ENCODE results near the gene ELOVL4. TPM values are rescaled to one million over a fixed set of nuclear protein-coding genes. Genes with fewer than 3 reads are reported as not detected.
A peak's percentile ranks its signal among the peaks of the same experiment; 100 is the strongest.

Gene ELOVL4
- total RNA-seq, 1 experiment from 2014 or later = 8.5 TPM

DNA sequence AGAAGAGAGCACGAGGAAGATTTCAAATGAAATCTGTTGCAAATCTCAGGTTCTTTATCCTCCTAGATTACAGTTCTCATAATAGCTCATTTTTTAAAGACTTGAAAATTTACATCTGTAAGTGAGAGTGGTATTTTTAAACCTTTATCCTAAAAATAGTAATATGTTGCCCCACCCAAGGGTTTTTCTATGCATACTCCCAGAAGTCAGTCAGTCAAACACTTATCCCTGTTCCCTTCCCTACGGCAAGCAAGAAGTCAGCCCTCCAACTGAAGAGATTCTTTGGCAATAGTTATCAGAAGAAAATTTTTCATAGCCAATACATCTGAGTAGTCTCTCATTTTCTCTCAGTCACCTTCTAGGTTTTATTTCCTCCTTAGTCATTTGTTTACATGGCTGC lies 24.1 kb downstream of the ELOVL4 start (continued):
- no peak for TF ChIP-seq FOXP4 (CRISPR knock-in tag; IDR thresholded peaks at IDR 0.05)
- TF ChIP-seq NR1H2 (CRISPR knock-in tag; IDR thresholded peaks at IDR 0.05) = no peak
- no peak for TF ChIP-seq RORB (CRISPR knock-in tag; IDR thresholded peaks at IDR 0.05)
- TF ChIP-seq FOXP1 (CRISPR knock-in tag; IDR thresholded peaks at IDR 0.05; ENCODE audit: borderline replicate concordance) = no peak

- DNase-seq (ENCODE audit: low spot score) (no peak), ATAC-seq (no peak)
- 0 out of 2 replicates have a peak, but pooled peaks cover 2% of the 10 kb centered on the region for H3K36me3 Mint-ChIP-seq
- POLR2A ChIA-PET = no interaction called here
- H3K9me3 Mint-ChIP-seq = no peaks in the 10 kb centered on the region
- H3K27me3 Mint-ChIP-seq (ENCODE audit: low read depth) = no peaks in the 10 kb centered on the region
- no peak overlapping the region for H3K4me3 Mint-ChIP-seq
- peaks cover 7% of the 10 kb centered on the region for H3K4me1 Mint-ChIP-seq
- CTCF ChIA-PET = no interaction called here
- no peak for TF ChIP-seq ATF2 (CRISPR knock-in tag; IDR thresholded peaks at IDR 0.05; ENCODE audit: borderline replicate concordance, low read depth)
- H3K27ac Mint-ChIP-seq = no peak overlapping the region
Measured at GRCh38 chr6:79922018-79922417, 25.3 kb downstream of the ELOVL4 start.

GRCh38 chr6:79913369-79913768 lies 34.0 kb downstream of the ELOVL4 start:
- ATAC-seq = peak; percentile 53
- 0 out of 2 replicates have a peak overlapping the region, but pooled peaks have one; percentile 36 for H3K27ac Mint-ChIP-seq

DNA sequence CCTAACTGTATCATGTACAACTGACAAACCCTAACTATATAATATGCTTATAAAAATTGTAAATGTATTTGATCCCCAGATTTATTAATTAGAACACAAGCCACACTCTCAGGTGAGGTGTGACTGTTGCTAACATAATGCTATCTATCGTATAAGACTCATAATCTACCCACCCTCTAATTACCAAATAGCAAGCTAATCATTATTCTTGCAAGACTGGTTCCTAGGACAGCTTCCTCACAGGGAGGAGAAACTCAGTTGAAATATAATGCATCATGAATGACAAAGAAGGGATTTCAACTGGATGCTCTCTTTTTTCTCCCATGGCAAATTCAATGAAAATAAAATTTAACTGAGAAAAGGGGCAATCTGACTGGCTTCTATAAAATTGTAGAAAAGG lies 35.4 kb downstream of the ELOVL4 start:
- no peak overlapping the region for H3K27ac Mint-ChIP-seq
- no peak for TF ChIP-seq NR3C1 (CRISPR knock-in tag; conservative IDR thresholded peaks at IDR 0.05; ENCODE audit: low read depth)
- no peak for TF ChIP-seq KAT7 (CRISPR knock-in tag; IDR thresholded peaks at IDR 0.05; ENCODE audit: borderline replicate concordance)
- no peak for TF ChIP-seq CDX4 (CRISPR knock-in tag; IDR thresholded peaks at IDR 0.05; ENCODE audit: borderline replicate concordance)
- TF ChIP-seq ZNF219 (CRISPR knock-in tag; IDR thresholded peaks at IDR 0.05; ENCODE audit: borderline replicate concordance) = no peak
- TF ChIP-seq ZNF396 (CRISPR knock-in tag; IDR thresholded peaks at IDR 0.05; ENCODE audit: borderline replicate concordance) = no peak
- TF ChIP-seq ZNF263 (CRISPR knock-in tag; IDR thresholded peaks at IDR 0.05; ENCODE audit: low read depth) = no peak
- TF ChIP-seq, protein P1, sequence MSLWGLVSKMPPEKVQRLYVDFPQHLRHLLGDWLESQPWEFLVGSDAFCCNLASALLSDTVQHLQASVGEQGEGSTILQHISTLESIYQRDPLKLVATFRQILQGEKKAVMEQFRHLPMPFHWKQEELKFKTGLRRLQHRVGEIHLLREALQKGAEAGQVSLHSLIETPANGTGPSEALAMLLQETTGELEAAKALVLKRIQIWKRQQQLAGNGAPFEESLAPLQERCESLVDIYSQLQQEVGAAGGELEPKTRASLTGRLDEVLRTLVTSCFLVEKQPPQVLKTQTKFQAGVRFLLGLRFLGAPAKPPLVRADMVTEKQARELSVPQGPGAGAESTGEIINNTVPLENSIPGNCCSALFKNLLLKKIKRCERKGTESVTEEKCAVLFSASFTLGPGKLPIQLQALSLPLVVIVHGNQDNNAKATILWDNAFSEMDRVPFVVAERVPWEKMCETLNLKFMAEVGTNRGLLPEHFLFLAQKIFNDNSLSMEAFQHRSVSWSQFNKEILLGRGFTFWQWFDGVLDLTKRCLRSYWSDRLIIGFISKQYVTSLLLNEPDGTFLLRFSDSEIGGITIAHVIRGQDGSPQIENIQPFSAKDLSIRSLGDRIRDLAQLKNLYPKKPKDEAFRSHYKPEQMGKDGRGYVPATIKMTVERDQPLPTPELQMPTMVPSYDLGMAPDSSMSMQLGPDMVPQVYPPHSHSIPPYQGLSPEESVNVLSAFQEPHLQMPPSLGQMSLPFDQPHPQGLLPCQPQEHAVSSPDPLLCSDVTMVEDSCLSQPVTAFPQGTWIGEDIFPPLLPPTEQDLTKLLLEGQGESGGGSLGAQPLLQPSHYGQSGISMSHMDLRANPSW (CRISPR knock-in tag; conservative IDR thresholded peaks at IDR 0.05; ENCODE audit: low read depth) = no peak
- TF ChIP-seq CREM (CRISPR knock-in tag; IDR thresholded peaks at IDR 0.05) = no peak
- TF ChIP-seq MAX (CRISPR knock-in tag; IDR thresholded peaks at IDR 0.05) = no peak
- no peak for TF ChIP-seq EMX1 (CRISPR knock-in tag; IDR thresholded peaks at IDR 0.05)
- TF ChIP-seq, protein P2, sequence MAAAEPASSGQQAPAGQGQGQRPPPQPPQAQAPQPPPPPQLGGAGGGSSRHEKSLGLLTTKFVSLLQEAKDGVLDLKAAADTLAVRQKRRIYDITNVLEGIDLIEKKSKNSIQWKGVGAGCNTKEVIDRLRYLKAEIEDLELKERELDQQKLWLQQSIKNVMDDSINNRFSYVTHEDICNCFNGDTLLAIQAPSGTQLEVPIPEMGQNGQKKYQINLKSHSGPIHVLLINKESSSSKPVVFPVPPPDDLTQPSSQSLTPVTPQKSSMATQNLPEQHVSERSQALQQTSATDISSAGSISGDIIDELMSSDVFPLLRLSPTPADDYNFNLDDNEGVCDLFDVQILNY (CRISPR knock-in tag; IDR thresholded peaks at IDR 0.05) = no peak
- POLR2A ChIA-PET = no interaction called here

More at GRCh38 chr6:79913369-79913768, 34.0 kb downstream of the ELOVL4 start:
- POLR2A ChIA-PET = no interaction called here
- H3K9me3 Mint-ChIP-seq = no peaks in the 10 kb centered on the region
- H3K4me1 Mint-ChIP-seq = peaks cover 19% of the 10 kb centered on the region
- no peaks in the 10 kb centered on the region for H3K27me3 Mint-ChIP-seq (ENCODE audit: low read depth)
- no peak overlapping the region for H3K4me3 Mint-ChIP-seq
- H3K36me3 Mint-ChIP-seq = no peaks in the 10 kb centered on the region
- DNase-seq (ENCODE audit: low spot score) = no peak
- TF ChIP-seq ZNF219 (CRISPR knock-in tag; IDR thresholded peaks at IDR 0.05; ENCODE audit: borderline replicate concordance) = no peak
- CTCF ChIA-PET = interaction anchor here (1.7 to 2.1 kb wide), 2 partner anchors 33 to 45 kb away, joined by 3 to 4 read pairs; no protein-coding TSS in a partner anchor

More for the DNA sequence above, 35.4 kb downstream of the ELOVL4 start:
- Mint-ChIP-seq H3K27me3 (ENCODE audit: low read depth) (no peaks in the 10 kb centered on the region), H3K4me3 (no peak overlapping the region), H3K4me1 (peaks cover 19% of the 10 kb centered on the region), H3K36me3 (no peaks in the 10 kb centered on the region), H3K9me3 (no peaks in the 10 kb centered on the region)
- DNase-seq (ENCODE audit: low spot score) = no peak
- CTCF ChIA-PET = interaction anchor here (1.7 to 2.1 kb wide), 2 partner anchors 35 to 44 kb away, joined by 3 to 4 read pairs; no protein-coding TSS in a partner anchor
- no peak for ATAC-seq

Data from WTC11 (cell line).